Measurements from ENCODE around the gene SH2D3A. TPM values are rescaled to one million over a fixed set of nuclear protein-coding genes. Genes with fewer than 3 reads are reported as not detected.

Gene SH2D3A
- total RNA-seq, 1 experiment from 2014 or later, result 17.9 TPM

DNA sequence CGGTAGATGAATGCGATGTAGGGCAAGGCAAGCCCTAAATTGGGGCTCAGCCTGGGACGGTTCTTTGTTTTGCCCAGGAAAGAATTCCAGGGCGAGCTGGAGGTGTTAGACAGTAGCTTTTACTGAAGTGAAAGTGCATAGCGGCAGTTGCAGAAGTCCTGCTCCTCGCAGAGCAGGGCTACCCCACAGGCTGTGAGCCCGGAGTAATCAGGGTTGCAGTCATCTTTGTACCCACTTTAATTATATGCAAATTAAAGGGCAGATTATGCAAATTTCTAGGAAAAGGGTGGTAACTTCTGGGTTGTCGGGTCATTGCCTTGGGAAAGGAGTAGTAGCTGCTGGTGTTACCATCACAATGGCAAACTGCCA lies 35.8 kb upstream of the SH2D3A start:
- Histone ChIP-seq H4K8ac (replicated peaks; ENCODE audit: insufficient read length, low read depth, low read length) (no peak overlapping the region), H3K4me1 (ENCODE audit: insufficient read depth, low read length) (peaks cover 2% of the 10 kb centered on the region; the same call in 1 of the 2 replicates), H4K20me1 (ENCODE audit: control insufficient read depth, insufficient read depth, insufficient read length) (no peaks in the 10 kb centered on the region), H2AFZ (ENCODE audit: low read length) (no peak overlapping the region), H3K4me2 (ENCODE audit: insufficient read depth, insufficient read length, low read length) (no peak overlapping the region), H4K91ac (ENCODE audit: insufficient read length, low read depth, low read length) (no peak overlapping the region), H3T11ph (ENCODE audit: low read length) (no peak overlapping the region), H2BK5ac (ENCODE audit: insufficient read length, low read length) (no peak overlapping the region), H3K23ac (ENCODE audit: insufficient read length, low read depth, low read length) (no peak overlapping the region), H3K9ac (ENCODE audit: extremely low read depth, insufficient read length, low read length) (no peak overlapping the region), H3K23me2 (ENCODE audit: insufficient read length, low read depth, low read length, poor library complexity, severe bottlenecking) (peaks cover 5% of the 10 kb centered on the region), H3K79me1 (ENCODE audit: insufficient read depth, low read depth, low read length, poor library complexity, severe bottlenecking) (no peaks in the 10 kb centered on the region), H4K5ac (ENCODE audit: insufficient read length, low read depth, low read length) (no peak overlapping the region), H3K27ac (ENCODE audit: insufficient read length, low read depth, low read length) (no peak overlapping the region), H2BK120ac (ENCODE audit: low read depth, low read length, poor library complexity, severe bottlenecking) (no peak overlapping the region), H2AK5ac (ENCODE audit: insufficient read length, low read length) (no peak overlapping the region), H3K27me3 (ENCODE audit: insufficient read depth, low read length) (no peaks in the 10 kb centered on the region), H3K56ac (ENCODE audit: insufficient read length, low read depth, low read length) (no peak overlapping the region), H3K18ac (ENCODE audit: insufficient read length, low read depth, low read length) (no peak overlapping the region), H3K4ac (ENCODE audit: low read depth, low read length) (no peak overlapping the region), H3K9me3 (ENCODE audit: control insufficient read depth, low read depth, low read length) (no peaks in the 10 kb centered on the region), H2BK12ac (ENCODE audit: insufficient read length, low read depth, low read length) (no peak overlapping the region), H3K79me2 (ENCODE audit: insufficient read depth, low read length) (no peaks in the 10 kb centered on the region), H2BK20ac (ENCODE audit: low read depth, low read length, poor library complexity, severe bottlenecking) (no peak overlapping the region), H2BK15ac (ENCODE audit: low read depth, low read length) (no peak overlapping the region), H3K14ac (ENCODE audit: insufficient read depth, low read length) (no peak overlapping the region)
- peaks cover 5 to 58% of the 10 kb centered on the region in 2 experiments; a peak in 4 of 5 replicates for H3K9me3 Mint-ChIP-seq
- DNase-seq, result no peak
- TF ChIP-seq, protein P1, sequence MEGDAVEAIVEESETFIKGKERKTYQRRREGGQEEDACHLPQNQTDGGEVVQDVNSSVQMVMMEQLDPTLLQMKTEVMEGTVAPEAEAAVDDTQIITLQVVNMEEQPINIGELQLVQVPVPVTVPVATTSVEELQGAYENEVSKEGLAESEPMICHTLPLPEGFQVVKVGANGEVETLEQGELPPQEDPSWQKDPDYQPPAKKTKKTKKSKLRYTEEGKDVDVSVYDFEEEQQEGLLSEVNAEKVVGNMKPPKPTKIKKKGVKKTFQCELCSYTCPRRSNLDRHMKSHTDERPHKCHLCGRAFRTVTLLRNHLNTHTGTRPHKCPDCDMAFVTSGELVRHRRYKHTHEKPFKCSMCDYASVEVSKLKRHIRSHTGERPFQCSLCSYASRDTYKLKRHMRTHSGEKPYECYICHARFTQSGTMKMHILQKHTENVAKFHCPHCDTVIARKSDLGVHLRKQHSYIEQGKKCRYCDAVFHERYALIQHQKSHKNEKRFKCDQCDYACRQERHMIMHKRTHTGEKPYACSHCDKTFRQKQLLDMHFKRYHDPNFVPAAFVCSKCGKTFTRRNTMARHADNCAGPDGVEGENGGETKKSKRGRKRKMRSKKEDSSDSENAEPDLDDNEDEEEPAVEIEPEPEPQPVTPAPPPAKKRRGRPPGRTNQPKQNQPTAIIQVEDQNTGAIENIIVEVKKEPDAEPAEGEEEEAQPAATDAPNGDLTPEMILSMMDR (conservative IDR thresholded peaks at IDR 0.05), result no peak
- no peak overlapping the region for H3K4me3 Mint-ChIP-seq
- no peak overlapping the region for H3K27ac Mint-ChIP-seq
- peaks cover 0 to 4% (median 0%) of the 10 kb centered on the region in 3 experiments; a peak in 3 of 7 replicates for H3K36me3 Mint-ChIP-seq (ENCODE audit: insufficient read depth in 1 of 3, low read depth in 3 of 3)
- no CpG with 5 or more reads among the region's 8 CpGs for WGBS (ENCODE audit: extremely low coverage, insufficient read length, low lambda C conversion rate)
- H3K27me3 Mint-ChIP-seq (ENCODE audit: low read depth), result peaks cover 6% of the 10 kb centered on the region
- peaks cover 15 to 16% of the 10 kb centered on the region in 2 experiments for H3K4me1 Mint-ChIP-seq
